GM21526 (cell line): ENCODE data around the gene BST2.

Experiments
- ATAC-seq: cut with Tn5 transposase; IDR thresholded peaks from one replicate; pipeline ENCODE4 v1.9.1; 2021; ENCODE audit warnings: moderate library complexity; ENCODE audit not compliant: unreplicated experiment, low FRiP score

BST2 gene

DNA sequence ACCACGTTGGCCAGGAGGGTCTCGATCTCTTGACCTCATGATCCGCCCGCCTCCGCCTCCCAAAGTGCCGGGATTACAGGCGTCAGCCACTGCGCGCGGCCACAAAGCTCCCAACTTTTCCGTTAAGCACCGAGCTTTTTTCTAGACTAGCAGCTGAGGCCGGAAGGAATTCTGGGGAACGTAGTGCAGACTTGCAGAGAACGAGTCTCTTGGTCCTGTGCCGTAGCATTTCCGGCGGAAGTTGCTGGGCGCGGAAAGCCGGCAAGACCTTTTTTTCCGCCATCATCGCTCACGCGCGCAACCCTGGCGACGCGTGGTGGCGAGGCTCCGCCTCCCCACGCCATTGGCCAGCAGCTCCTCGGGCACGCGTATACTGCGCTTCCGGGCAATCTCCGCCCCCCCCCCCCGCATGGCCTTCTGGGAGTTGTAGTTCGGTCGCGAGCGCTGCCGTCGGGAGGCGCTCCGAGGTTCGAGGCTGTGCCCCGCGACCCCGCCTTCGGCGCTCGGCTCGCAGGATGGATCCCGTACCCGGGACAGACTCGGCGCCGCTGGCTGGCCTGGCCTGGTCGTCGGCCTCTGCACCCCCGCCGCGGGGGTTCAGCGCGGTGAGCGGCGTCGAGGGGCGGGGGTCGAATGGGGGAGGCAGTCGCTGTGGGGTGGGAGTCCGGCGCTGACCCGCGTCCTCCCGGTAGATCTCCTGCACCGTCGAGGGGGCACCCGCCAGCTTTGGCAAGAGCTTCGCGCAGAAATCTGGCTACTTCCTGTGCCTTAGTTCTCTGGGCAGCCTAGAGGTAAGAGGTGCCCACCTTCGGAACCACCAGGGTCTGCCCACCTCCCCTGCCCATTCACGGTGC is 14.4 kb upstream of the BST2 start, which contains the start of gene MVB12A:
Gene MVB12A, plus strand, starts transcription at position 427 of the 854 bp plus-strand sequence. Its CDS starts 89 bp downstream, at position 516.
- ATAC-seq, result peak; percentile 78

DNA sequence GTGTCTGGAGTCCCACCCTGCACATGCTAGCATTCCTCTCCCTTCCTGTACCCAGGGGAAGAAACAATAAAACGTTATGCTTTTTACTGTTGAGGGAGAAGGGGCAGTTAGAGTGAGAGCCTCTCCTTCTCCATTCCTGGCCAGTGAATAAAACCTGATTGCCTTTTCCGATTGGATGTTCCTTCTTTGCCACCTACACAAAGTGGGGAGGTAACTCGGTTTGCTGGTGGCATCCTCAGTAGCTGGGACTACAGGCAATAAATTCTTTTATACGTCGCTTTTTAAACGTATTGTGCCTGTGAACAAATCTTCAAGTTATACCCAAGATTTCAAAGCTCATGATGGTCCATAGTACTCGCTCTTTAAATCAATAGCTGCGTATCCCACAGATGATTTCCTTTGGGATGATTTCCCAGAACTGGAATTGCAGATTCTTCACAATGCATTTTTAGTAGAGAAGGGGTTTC is 13.8 kb upstream of the BST2 start:
- ATAC-seq, result peak; percentile 3

- ATAC-seq, result no peak
Observed at GRCh38 chr19:17418710-17419109, 13.3 kb upstream of the BST2 start.

DNA sequence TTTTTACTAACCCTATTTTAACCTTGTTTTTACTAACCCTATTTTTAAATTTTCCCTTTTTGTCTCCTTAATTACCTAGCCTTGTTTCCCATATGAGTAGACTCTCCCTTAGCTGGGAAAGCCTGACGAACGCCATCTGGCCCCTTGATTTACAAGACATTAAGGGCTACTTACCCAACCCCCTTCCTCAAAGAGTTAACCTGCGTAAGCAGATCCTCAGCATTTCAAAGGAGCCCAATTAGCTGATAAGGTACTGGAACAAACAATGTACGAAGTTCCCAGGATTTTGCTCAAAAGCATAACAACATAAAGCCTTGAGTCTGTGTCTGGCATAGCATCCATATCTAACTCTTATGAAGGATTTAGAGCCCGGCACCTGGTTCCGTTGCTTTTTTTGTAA is 9.7 kb upstream of the BST2 start:
- no peak for ATAC-seq

DNA sequence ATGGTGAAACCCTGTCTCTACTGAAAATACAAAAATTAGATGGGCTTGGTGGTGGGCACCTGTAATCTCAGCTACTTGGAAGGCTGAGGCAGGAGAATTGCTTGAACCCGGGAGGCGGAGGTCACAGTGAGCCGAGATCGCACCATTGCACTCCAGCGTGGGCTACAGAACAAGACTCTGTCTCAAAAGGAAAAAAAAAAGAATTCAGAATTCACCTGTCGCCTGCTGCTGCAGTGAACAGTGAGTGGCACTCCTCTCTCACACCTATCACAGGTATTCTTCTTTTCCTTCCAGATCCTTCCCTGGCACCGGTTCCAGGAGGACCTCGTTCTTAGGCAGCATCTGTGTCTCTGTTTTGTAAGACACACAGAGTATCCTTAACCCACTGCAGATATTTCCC is 8.7 kb upstream of the BST2 start:
- ATAC-seq, result no peak

DNA sequence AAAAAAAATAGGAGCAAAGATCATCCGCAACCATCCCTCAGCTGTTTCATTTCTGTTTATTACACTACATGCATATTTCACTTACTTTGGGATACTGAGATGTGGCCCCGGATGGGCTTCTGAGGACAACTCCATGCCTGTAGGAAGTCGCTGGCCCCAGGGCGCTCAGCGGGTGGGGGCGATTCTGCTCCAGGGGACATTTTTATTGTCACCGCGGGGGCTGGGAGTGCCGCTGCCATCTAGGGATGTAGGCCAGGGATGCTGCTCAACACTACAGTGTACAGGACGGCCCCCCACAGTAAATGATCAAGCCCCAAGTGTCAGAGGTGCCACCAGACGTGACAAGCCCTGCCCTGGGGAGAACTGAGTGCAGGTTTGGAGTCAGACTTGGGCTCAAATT is 6.4 kb upstream of the BST2 start:
- ATAC-seq, result no peak

DNA sequence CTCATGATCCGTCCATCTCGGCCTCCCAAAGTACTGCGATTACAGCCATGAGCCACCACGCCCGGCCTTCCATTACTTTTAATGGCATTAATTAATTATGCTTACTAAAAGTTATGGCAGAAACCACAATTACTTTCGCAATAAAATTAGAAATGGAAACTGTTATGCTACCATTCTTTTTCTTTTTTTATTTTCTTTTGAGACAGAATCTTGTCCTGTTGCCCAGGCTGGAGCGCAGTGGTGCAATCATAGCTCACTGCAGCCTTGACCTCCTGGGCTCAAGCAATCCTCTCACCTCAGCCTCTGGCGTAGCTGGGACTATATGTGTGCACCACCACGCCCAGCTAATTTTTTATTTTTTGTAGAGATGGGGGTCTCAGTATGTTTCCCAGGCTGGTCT is 4.6 kb upstream of the BST2 start:
- no peak for ATAC-seq

GRCh38 chr19:17406887-17407196 is 1.4 kb upstream of the BST2 start:
- ATAC-seq, result no peak

- peak; percentile 8 for ATAC-seq
Observed at GRCh38 chr19:17406046-17406886, 836 bp upstream of the BST2 start.

GRCh38 chr19:17404621-17405249 is 695 bp downstream of the BST2 start:
- peak; percentile 15 for ATAC-seq

DNA sequence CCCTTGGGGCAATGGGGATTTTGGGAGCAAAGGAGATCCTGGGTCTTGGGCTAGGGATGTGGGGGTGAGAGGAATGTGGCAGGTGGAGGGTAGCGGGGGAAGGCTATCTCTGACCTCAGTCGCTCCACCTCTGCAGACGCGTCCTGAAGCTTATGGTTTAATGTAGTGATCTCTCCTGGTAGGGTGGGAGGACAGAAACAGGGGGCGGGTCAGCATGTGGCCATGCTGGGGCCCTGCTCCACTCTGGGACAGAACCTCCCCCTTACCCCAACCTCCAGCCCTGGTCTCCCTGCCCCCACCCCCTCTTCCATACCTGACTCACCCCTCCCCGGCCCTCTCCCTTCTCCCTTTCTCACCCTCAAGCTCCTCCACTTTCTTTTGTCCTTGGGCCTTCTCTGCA is 1.4 kb downstream of the BST2 start:
- ATAC-seq, result no peak

- ATAC-seq, result no peak
Observed at GRCh38 chr19:17402982-17403855, 2.2 kb downstream of the BST2 start.

DNA sequence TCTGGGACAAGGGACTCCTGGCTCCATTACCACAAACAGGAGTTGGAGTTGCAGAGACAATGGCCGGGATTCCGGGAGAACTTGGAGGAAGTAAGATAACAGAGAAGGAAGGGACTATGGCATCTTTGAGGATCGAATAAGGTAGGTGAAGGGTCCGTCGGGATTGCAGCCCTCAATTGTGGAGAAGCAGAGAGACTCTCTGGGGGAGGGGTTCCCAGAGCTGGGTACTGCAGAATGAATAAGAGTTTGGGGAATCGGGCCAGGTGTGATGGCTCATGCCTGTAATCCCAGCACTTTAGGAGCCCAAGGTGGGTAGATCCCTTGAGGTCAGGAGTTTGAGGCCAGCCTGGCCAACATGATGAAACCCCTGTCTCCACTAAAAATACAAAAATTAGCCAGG is 3.8 kb downstream of the BST2 start:
- no peak for ATAC-seq

DNA sequence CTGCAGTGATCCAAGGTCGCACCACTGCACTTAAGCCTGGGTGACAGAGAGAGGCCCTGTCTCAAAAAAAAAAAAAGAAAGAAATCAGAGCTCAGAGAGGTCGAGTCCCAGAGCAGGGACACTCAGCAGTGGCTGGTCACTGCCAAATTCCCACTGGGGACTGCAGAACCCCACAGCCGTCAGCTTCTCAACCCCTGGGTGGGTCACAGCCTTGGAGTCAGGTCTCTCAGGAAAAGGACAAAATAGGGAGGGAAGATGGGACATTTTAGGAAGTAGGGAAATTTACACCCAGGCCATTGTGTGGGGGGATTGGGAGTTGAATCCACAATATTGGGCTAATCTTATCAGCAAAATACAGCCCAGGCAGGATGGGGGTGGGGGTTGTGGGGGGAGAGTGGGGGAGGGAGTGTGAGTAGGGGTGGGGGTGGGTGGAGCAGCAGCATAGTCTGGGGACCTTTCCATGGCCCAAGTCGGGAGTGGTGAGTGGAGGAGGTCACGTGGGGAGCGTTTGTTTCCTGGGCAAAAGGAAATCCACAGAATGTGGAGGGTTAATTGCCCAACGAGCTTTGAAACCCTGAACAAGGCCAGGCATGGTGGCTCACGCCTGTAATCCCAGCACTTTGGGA is 6.4 kb downstream of the BST2 start:
- no peak for ATAC-seq

DNA sequence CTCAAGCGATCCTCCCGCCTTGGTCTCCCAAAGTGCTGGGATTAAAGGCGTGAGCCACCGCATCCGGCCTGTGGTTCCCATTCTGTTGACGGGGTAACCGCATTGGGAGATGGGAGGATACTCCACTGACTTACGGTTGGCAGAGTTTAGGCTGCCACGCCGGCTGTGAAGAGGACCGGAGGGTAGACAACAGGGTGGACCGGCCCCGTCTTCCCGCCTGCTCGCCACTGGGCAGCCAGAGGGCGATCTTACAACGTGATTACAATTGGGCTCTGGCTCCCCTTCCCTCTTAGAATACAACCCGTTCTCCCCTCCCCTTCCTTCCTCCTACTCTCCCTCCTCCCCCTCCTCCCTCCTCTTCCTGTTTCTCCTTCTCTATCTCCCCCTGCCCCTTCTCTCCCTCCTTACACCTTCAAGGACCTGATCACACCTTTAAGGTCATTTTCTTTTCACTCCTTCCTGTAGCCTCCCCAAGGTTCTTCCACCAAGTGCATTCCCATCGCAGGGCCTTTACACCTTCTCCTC is 10.5 kb downstream of the BST2 start:
- ATAC-seq, result no peak

GRCh38 chr19:17393914-17394313 is 11.5 kb downstream of the BST2 start, which contains the start of gene CCDC194:
Gene CCDC194 (minus strand): TSS chr19:17394196. CDS start chr19:17394158, 38 bp downstream.
- no peak for ATAC-seq

- ATAC-seq, result no peak
Observed at GRCh38 chr19:17393002-17393401, 12.4 kb downstream of the BST2 start.

- ATAC-seq, result no peak
Observed at GRCh38 chr19:17391371-17392151, 13.9 kb downstream of the BST2 start.
